ENCODE measurements around the gene NPAS3.

GRCh38 chr14:33294419-33294818, 355.7 kb downstream of the NPAS3 start:
- no peak for TF ChIP-seq CTCF (IDR thresholded peaks at IDR 0.05)
- no peak for TF ChIP-seq POLR2A (IDR thresholded peaks at IDR 0.05)
